KMS-11 (cell line): ENCODE measurements around the gene PRDM16.

ENCODE experiments used
- H2AFZ ChIP-seq: fragments of 200-600 bp; sonication (generic); 2 replicates; pipeline ENCODE4 v1.6.1; 2016; ENCODE audit warnings: antibody characterized with exemption, mixed run types, low read depth
- H3K27ac ChIP-seq: fragments of 200-600 bp; sonication (generic); 2 replicates; pipeline ENCODE4 v1.6.1; 2016; ENCODE audit warnings: mild to moderate bottlenecking, mixed run types
- H3K27me3 ChIP-seq: fragments of 200-600 bp; sonication (generic); 2 replicates; pipeline ENCODE4 v1.6.1; 2017; ENCODE audit warnings: mild to moderate bottlenecking, low read depth, mixed run types, moderate library complexity; ENCODE audit not compliant: insufficient read depth
- H3K36me3 ChIP-seq: fragments of 200-600 bp; sonication (generic); 2 replicates; pipeline ENCODE4 v1.6.1; 2017; ENCODE audit warnings: mild to moderate bottlenecking, mixed run types; ENCODE audit not compliant: insufficient read depth
- H3K4me1 ChIP-seq: fragments of 200-600 bp; sonication (generic); 2 replicates; pipeline ENCODE4 v1.6.1; 2016; ENCODE audit warnings: mild to moderate bottlenecking, low read depth, mixed run types; ENCODE audit not compliant: poor library complexity, severe bottlenecking
- H3K4me2 ChIP-seq: fragments of 200-600 bp; sonication (generic); 2 replicates; pipeline ENCODE4 v1.7.0; 2016; ENCODE audit warnings: mild to moderate bottlenecking, mixed run types
- H3K4me3 ChIP-seq: fragments of 200-600 bp; sonication (generic); IDR thresholded peaks from 2 replicates; pipeline ENCODE4 v1.6.1; 2017; ENCODE audit warnings: low read depth, low read length, mixed read lengths; ENCODE audit not compliant: insufficient read depth
- H3K79me2 ChIP-seq: fragments of 200-600 bp; sonication (generic); 2 replicates; pipeline ENCODE4 v1.6.1; 2016; ENCODE audit warnings: low read depth, mixed run types; ENCODE audit not compliant: insufficient read depth
- H3K9ac ChIP-seq: fragments of 200-600 bp; sonication (generic); 2 replicates; pipeline ENCODE4 v1.6.1; 2016; ENCODE audit warnings: mild to moderate bottlenecking, mixed run types
- H4K20me1 ChIP-seq: fragments of 200-600 bp; sonication (generic); 2 replicates; pipeline ENCODE4 v1.6.1; 2016; ENCODE audit warnings: mild to moderate bottlenecking, mixed run types; ENCODE audit not compliant: insufficient read depth
- TF ChIP-seq, protein P1 (sequence below): fragments of 200-600 bp; sonication (generic); conservative IDR thresholded peaks from 2 replicates; pipeline ENCODE4 v1.6.1; 2017; ENCODE audit warnings: low read depth, mild to moderate bottlenecking, antibody characterized with exemption, low read length, moderate library complexity, mixed read lengths

The PRDM16 gene

DNA sequence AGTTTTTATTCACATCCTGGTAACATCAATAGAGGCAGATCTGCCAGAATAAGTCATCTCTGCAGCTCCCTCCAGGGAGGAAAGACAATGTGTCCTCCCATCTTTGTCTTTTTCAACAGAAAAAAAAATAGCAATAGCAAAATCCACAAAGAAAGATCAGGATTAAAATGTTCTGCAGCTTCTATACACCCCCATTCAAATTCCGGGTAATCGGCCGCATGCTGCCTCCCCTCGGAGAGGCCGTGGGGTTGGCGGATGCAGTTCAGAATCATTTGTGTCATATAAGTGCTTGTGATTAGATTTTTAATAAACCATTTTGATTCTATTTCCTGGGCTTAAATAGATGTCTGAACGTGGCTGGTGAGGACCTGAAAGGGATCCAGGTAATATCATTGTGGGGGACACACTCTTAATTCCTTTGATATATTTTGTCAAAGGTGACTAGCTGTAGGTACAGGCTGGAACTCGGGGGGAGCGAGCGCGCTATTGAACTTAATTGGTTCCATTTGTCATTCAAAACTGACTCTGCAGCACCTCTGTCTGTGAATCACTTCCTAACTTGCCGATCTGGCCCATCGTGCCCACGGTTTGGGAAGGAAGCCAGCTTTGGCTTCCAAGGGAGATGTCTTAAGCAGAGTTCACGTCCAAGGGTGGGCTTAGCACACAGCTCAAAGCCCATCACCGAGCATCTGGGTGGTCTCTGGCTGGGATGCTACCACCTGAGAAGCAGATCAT is 299.9 kb downstream of the PRDM16 start:
- H4K20me1 ChIP-seq, result no peaks in the 10 kb centered on the region
- no peaks in the 10 kb centered on the region for H3K4me1 ChIP-seq
- H3K27me3 ChIP-seq, result peaks cover 80% of the 10 kb centered on the region
- H3K4me3 ChIP-seq, result no peak overlapping the region
- H3K36me3 ChIP-seq, result no peaks in the 10 kb centered on the region
- no peak overlapping the region for H2AFZ ChIP-seq
- no peaks in the 10 kb centered on the region for H3K79me2 ChIP-seq
- TF ChIP-seq, protein P1, sequence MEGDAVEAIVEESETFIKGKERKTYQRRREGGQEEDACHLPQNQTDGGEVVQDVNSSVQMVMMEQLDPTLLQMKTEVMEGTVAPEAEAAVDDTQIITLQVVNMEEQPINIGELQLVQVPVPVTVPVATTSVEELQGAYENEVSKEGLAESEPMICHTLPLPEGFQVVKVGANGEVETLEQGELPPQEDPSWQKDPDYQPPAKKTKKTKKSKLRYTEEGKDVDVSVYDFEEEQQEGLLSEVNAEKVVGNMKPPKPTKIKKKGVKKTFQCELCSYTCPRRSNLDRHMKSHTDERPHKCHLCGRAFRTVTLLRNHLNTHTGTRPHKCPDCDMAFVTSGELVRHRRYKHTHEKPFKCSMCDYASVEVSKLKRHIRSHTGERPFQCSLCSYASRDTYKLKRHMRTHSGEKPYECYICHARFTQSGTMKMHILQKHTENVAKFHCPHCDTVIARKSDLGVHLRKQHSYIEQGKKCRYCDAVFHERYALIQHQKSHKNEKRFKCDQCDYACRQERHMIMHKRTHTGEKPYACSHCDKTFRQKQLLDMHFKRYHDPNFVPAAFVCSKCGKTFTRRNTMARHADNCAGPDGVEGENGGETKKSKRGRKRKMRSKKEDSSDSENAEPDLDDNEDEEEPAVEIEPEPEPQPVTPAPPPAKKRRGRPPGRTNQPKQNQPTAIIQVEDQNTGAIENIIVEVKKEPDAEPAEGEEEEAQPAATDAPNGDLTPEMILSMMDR, result no peak
- H3K9ac ChIP-seq, result no peak overlapping the region
- H3K27ac ChIP-seq, result no peak overlapping the region
- H3K4me2 ChIP-seq, result no peak overlapping the region

DNA sequence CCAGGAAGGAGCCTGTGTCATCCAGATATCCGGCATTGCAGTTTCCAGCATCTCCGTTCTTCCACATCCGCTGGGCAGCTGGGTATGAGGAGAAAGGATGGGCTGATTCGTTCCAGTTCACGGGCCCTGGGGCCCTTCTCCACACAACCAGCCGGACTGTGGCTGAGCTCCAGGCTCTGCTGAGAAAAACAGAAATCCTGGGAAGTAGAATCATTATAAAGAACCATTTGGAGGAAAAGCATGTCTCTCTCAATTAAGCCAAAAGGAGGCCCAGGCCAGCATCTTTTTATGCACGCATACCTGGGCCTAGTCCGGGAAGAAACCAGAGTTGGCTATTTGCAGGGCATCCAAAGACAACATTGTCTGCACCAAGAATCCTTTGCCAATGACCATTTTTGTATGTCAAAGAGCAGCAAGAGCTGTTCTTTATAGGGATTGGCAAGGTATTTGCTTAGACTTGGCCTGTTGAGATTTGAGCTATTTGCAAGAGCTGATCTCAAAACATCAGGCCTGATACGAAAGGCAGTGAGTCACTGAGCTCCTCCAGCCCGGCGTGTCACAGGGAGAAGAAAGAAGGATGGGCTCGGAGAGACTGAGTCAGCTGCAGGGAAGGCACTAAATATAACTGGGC is 300.6 kb downstream of the PRDM16 start:
- no peak overlapping the region for H3K27ac ChIP-seq
- H2AFZ ChIP-seq, result no peak overlapping the region
- H3K4me3 ChIP-seq, result no peak overlapping the region
- H4K20me1 ChIP-seq, result no peaks in the 10 kb centered on the region
- no peak overlapping the region for H3K4me2 ChIP-seq
- H3K9ac ChIP-seq, result no peak overlapping the region
- TF ChIP-seq, protein P1, result no peak
- H3K4me1 ChIP-seq, result no peaks in the 10 kb centered on the region
- no peaks in the 10 kb centered on the region for H3K79me2 ChIP-seq
- H3K36me3 ChIP-seq, result no peaks in the 10 kb centered on the region
- peaks cover 79% of the 10 kb centered on the region for H3K27me3 ChIP-seq

DNA sequence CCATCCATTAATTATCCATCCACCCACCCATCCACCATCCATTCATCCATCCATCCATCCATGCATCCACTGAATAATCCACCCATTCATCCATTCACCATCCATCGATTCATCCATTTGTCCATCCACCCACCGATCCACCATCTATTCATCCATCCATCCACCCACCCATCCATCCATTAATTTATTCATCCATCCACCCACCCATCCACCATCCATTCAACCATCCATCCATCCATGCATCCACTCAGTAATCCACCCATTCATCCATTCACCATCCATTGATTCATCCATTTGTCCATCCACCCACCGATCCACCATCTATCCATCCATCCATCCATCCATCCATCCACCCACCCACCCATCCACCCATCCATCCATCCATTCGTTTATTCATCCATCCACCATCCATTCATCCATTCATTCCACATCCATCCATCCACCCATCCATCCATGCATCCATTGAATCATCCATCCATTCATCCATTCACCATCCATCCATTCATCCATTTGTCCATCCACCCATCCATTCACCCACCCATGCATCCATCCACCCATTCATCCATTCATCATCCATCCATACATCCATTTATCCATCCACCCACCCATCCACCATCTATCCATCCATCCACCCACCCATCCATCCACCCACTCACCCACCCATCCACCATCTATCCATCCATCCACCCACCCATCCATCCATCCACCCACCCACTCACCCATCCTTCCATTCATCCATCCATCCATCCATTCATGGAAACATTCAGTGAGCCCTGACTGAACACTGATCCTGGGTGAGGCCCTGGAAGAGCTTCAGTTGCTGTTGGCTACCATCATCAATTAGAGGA is 302.1 kb downstream of the PRDM16 start:
- H3K79me2 ChIP-seq, result no peaks in the 10 kb centered on the region
- H3K36me3 ChIP-seq, result no peaks in the 10 kb centered on the region
- no peak overlapping the region for H2AFZ ChIP-seq
- no peak overlapping the region for H3K9ac ChIP-seq
- TF ChIP-seq, protein P1, result no peak
- no peak overlapping the region for H3K4me3 ChIP-seq
- no peaks in the 10 kb centered on the region for H3K4me1 ChIP-seq
- H3K4me2 ChIP-seq, result no peak overlapping the region
- H4K20me1 ChIP-seq, result no peaks in the 10 kb centered on the region
- peaks cover 79% of the 10 kb centered on the region for H3K27me3 ChIP-seq
- no peak overlapping the region for H3K27ac ChIP-seq

DNA sequence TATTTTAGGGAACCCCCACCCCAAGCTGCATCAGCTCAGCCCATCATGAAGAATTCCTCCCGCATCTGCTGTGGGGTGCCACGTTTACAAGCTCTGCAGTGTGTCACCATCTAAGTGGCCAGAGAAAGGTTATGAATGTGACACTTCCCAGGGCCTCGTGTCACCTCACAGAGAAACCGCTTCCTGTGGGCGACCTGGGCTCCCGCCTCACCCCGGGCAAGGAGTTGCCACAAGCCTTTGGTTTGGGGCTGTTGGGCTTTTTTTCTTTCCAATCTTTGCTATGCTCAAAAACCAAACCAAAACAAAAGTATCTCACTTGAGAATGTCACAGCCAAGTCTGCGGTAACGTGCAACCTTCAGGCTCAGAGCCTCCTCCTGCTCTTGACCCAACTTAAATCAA is 303.3 kb downstream of the PRDM16 start:
- no peak overlapping the region for H3K9ac ChIP-seq
- no peak overlapping the region for H2AFZ ChIP-seq
- no peaks in the 10 kb centered on the region for H3K4me1 ChIP-seq
- H3K4me3 ChIP-seq, result no peak overlapping the region
- TF ChIP-seq, protein P1, result no peak
- no peaks in the 10 kb centered on the region for H3K79me2 ChIP-seq
- H3K36me3 ChIP-seq, result no peaks in the 10 kb centered on the region
- H4K20me1 ChIP-seq, result no peaks in the 10 kb centered on the region
- H3K27ac ChIP-seq, result no peak overlapping the region
- no peak overlapping the region for H3K4me2 ChIP-seq
- H3K27me3 ChIP-seq, result peaks cover 73% of the 10 kb centered on the region
